Nephron (organoid): Measurements from ENCODE around the gene STAT5B.
A peak's percentile ranks its signal among the peaks of the same experiment; 100 is the strongest.

ENCODE experiments used
- H3K27ac Mint-ChIP-seq, 3 experiments: 2 replicates each; pipeline ENCODE4 v1.8.0; 2020; ENCODE audit warnings: mixed read lengths in 3 of 3, mild to moderate bottlenecking in 2 of 3, moderate library complexity in 1 of 3
- H3K27me3 Mint-ChIP-seq: 2 replicates; pipeline ENCODE4 v1.8.0; 2021; ENCODE audit warnings: low read depth, mild to moderate bottlenecking, moderate library complexity, mixed read lengths
- H3K36me3 Mint-ChIP-seq: 2 replicates; pipeline ENCODE4 v1.8.0; 2020; ENCODE audit warnings: low read depth, mixed read lengths
- H3K4me1 Mint-ChIP-seq: 2 replicates; pipeline ENCODE4 v1.8.0; 2020; ENCODE audit warnings: mixed read lengths
- H3K4me3 Mint-ChIP-seq, 3 experiments: 2 replicates each; pipeline ENCODE4 v1.8.0; 2020; ENCODE audit warnings: mild to moderate bottlenecking in 3 of 3, mixed read lengths in 3 of 3, moderate library complexity in 2 of 3
- H3K9me3 Mint-ChIP-seq: 2 replicates; pipeline ENCODE4 v1.8.0; 2020; ENCODE audit warnings: mixed read lengths
- CTCF ChIP-seq, 3 experiments: fragments of 200-600 bp; sonication (generic); IDR thresholded peaks; one replicate each; pipeline ENCODE4 v1.5.0; 2021; ENCODE audit warnings: antibody characterized with exemption in 3 of 3; ENCODE audit not compliant: unreplicated experiment in 3 of 3

The STAT5B gene

GRCh38 chr17:42160531-42160910, 115.7 kb downstream of the STAT5B start:
- Mint-ChIP-seq H3K4me3 (no peak overlapping the region), H3K36me3 (no peaks in the 10 kb centered on the region), H3K27ac (peak overlapping the region in 1 of 3 experiments; percentile 13), H3K9me3 (no peaks in the 10 kb centered on the region), H3K27me3 (peaks cover 5% of the 10 kb centered on the region), H3K4me1 (peaks cover 7% of the 10 kb centered on the region)
- TF ChIP-seq CTCF (IDR thresholded peaks at IDR 0.05; ENCODE audit: unreplicated experiment in 3 of 3): no peak

- Mint-ChIP-seq H3K36me3 (no peaks in the 10 kb centered on the region), H3K9me3 (no peaks in the 10 kb centered on the region), H3K27me3 (peaks cover 1% of the 10 kb centered on the region), H3K27ac (no peak overlapping the region), H3K4me3 (peak overlapping the region in 1 of 3 experiments; percentile 38), H3K4me1 (peaks cover 9% of the 10 kb centered on the region)
- no peak for TF ChIP-seq CTCF (IDR thresholded peaks at IDR 0.05; ENCODE audit: unreplicated experiment in 3 of 3)
Observed at GRCh38 chr17:42159796-42160530, 116.2 kb downstream of the STAT5B start.

GRCh38 chr17:42155614-42156045, 120.6 kb downstream of the STAT5B start:
- Mint-ChIP-seq H3K4me3 (peak overlapping the region; percentile 87 to 95 (median 90)), H3K9me3 (no peaks in the 10 kb centered on the region), H3K36me3 (no peaks in the 10 kb centered on the region), H3K27me3 (no peaks in the 10 kb centered on the region), H3K27ac (peak overlapping the region; percentile 50 to 90 (median 72)), H3K4me1 (peaks cover 20% of the 10 kb centered on the region)
- no peak for TF ChIP-seq CTCF (IDR thresholded peaks at IDR 0.05; ENCODE audit: unreplicated experiment in 3 of 3)

GRCh38 chr17:42153919-42154742, 122.1 kb downstream of the STAT5B start:
- H3K27ac Mint-ChIP-seq: peak overlapping the region; percentile 72 to 89 (median 82)
- peaks cover 20% of the 10 kb centered on the region for H3K4me1 Mint-ChIP-seq
- H3K4me3 Mint-ChIP-seq: peak overlapping the region; percentile 87 to 95 (median 90)
- H3K36me3 Mint-ChIP-seq: no peaks in the 10 kb centered on the region
- no peaks in the 10 kb centered on the region for H3K9me3 Mint-ChIP-seq
- TF ChIP-seq CTCF (IDR thresholded peaks at IDR 0.05; ENCODE audit: unreplicated experiment in 3 of 3): no peak
- H3K27me3 Mint-ChIP-seq: no peaks in the 10 kb centered on the region
